CD4-positive, alpha-beta memory T cell (primary cell): Measurements from ENCODE around the gene FREM1. TPM values are rescaled to one million over a fixed set of nuclear protein-coding genes. Genes with fewer than 3 reads are reported as not detected.

Source experiments
- CTCF ChIA-PET: fragments of 350-600 bp; sonication (Branson Sonifier 250); formaldehyde crosslinking; loops from one replicate; lab custom pipeline; 2021; ENCODE audit warnings: inconsistent platforms; ENCODE audit not compliant: partially characterized antibody; lab: Charles Lee
- POLR2A ChIA-PET: fragments of 350-600 bp; sonication (Branson Sonifier 250); formaldehyde crosslinking; loops from one replicate; lab custom pipeline; 2021; ENCODE audit not compliant: partially characterized antibody; lab: Charles Lee
- DNase-seq, 5 donors: peaks; one replicate each; pipeline versions ENCODE4 v3.0.0 to v3.0.0-alpha.2; 2020 to 2022; ENCODE audit warnings: mixed read lengths in 1 of 5
- H3K27ac ChIP-seq: one replicate; pipeline ENCODE4 v1.7.0; 2013; ENCODE audit warnings: low read depth, low read length
- H3K27me3 ChIP-seq: 2 replicates; pipeline ENCODE4 v1.7.0; 2013; ENCODE audit warnings: mild to moderate bottlenecking, low read length, moderate library complexity; ENCODE audit not compliant: insufficient read depth
- H3K36me3 ChIP-seq: 2 replicates; pipeline ENCODE4 v1.7.0; 2013; ENCODE audit warnings: mild to moderate bottlenecking, low read length, moderate library complexity; ENCODE audit not compliant: insufficient read depth
- H3K4me1 ChIP-seq: 2 replicates; pipeline ENCODE4 v1.7.0; 2013; ENCODE audit warnings: mild to moderate bottlenecking, low read length, moderate library complexity; ENCODE audit not compliant: insufficient read depth
- H3K4me3 ChIP-seq, 2 donors: one replicate each; pipeline ENCODE4 v1.7.0; 2013; ENCODE audit warnings: low read length in 2 of 2, mild to moderate bottlenecking in 1 of 2
- H3K9me3 ChIP-seq, 2 donors: one replicate each; pipeline ENCODE4 v1.7.0; 2013; ENCODE audit warnings: low read length in 2 of 2, control low read depth in 1 of 2; ENCODE audit not compliant: control insufficient read depth in 1 of 2
- H3K27ac Mint-ChIP-seq, 7 donors: one replicate each; pipeline ENCODE4 v1.8.0; 2020 to 2021; ENCODE audit warnings: mixed read lengths in 7 of 7, mild to moderate bottlenecking in 6 of 7, inconsistent platforms in 3 of 7, moderate library complexity in 3 of 7
- H3K27me3 Mint-ChIP-seq, 2 donors: one replicate each; pipeline ENCODE4 v1.8.0; 2020 to 2021; ENCODE audit warnings: mixed read lengths in 2 of 2
- H3K36me3 Mint-ChIP-seq, 2 donors: one replicate each; pipeline ENCODE4 v1.8.0; 2020 to 2021; ENCODE audit warnings: mixed read lengths in 2 of 2, inconsistent platforms in 1 of 2, mild to moderate bottlenecking in 1 of 2
- H3K4me1 Mint-ChIP-seq, 4 donors: one replicate each; pipeline ENCODE4 v1.8.0; 2020 to 2021; ENCODE audit warnings: mixed read lengths in 4 of 4, mild to moderate bottlenecking in 1 of 4
- H3K4me3 Mint-ChIP-seq, 8 donors: one replicate each; pipeline ENCODE4 v1.8.0; 2020 to 2021; ENCODE audit warnings: mixed read lengths in 8 of 8, mild to moderate bottlenecking in 7 of 8, moderate library complexity in 6 of 8, inconsistent platforms in 3 of 8
- H3K9me3 Mint-ChIP-seq, 8 donors: one replicate each; pipeline ENCODE4 v1.8.0; 2020 to 2021; ENCODE audit warnings: mixed read lengths in 8 of 8, mild to moderate bottlenecking in 5 of 8, inconsistent platforms in 3 of 8, moderate library complexity in 1 of 8
- intact Hi-C: fragments of 100-400 bp; cut with micrococcal nuclease; formaldehyde crosslinking; loops from one replicate; pipeline ENCODE4 v1.15.1; 2023
- polyA plus RNA-seq, 2 donors: library from polyadenylated mRNA; unstranded; fragments of 300-500 nt; fragmentation: Illumina TruSeq; gene quantifications; one replicate each; pipeline ENCODE4 v1.2.3, GENCODE V29; 2021
- total RNA-seq, 2 experiments: library from RNA; stranded (reverse); gene quantifications; one replicate each; pipeline ENCODE4 v1.2.3, GENCODE V29; 2021

Gene FREM1
- total and polyA plus RNA-seq, 4 experiments from 2014 or later = 0.14 TPM; not detected in 3

DNA sequence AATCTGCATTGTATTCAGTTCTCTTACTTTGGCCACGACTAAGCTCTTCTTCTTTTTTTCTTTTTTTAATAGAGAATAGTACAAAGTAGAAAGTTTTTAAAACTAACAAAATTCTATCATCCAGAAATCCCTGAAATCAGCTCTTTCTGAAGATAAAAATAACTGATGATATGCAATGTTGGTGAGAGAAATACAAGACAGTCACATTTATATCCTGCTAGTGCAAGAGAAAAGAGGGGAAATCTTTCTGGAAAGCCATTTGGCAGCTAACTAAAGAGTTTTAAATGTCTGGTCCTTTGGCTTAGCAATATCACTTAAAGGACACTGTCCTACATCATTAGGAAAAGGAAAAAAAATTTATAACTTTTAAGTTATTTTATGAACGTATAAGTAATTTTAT lies 27.0 kb upstream of the FREM1 start:
- Mint-ChIP-seq H3K4me1 (no peaks in the 10 kb centered on the region), H3K36me3 (no peaks in the 10 kb centered on the region), H3K9me3 (no peaks in the 10 kb centered on the region), H3K4me3 (no peak overlapping the region), H3K27ac (no peak overlapping the region), H3K27me3 (no peaks in the 10 kb centered on the region)
- Histone ChIP-seq H3K27me3 (no peaks in the 10 kb centered on the region), H3K36me3 (no peaks in the 10 kb centered on the region), H3K27ac (no peak overlapping the region), H3K9me3 (no peaks in the 10 kb centered on the region), H3K4me3 (no peak overlapping the region), H3K4me1 (no peaks in the 10 kb centered on the region)
- intact Hi-C loops = no loop called here
- DNase-seq = no peak
- ChIA-PET CTCF (interaction anchor here (1.1 kb wide), 1 partner anchor 12 kb away, joined by 3 read pairs; no protein-coding TSS in a partner anchor), POLR2A (no interaction called here)

GRCh38 chr9:14936491-14936890 lies 26.3 kb upstream of the FREM1 start:
- CTCF ChIA-PET = interaction anchor here (0.8 to 1.1 kb wide), 2 partner anchors 13 to 509 kb away, joined by 3 read pairs; no protein-coding TSS in a partner anchor
- Mint-ChIP-seq H3K4me3 (no peak overlapping the region), H3K27ac (no peak overlapping the region), H3K4me1 (no peaks in the 10 kb centered on the region), H3K27me3 (no peaks in the 10 kb centered on the region), H3K36me3 (no peaks in the 10 kb centered on the region), H3K9me3 (no peaks in the 10 kb centered on the region)
- Histone ChIP-seq H3K27ac (no peak overlapping the region), H3K4me3 (no peak overlapping the region), H3K27me3 (no peaks in the 10 kb centered on the region), H3K4me1 (no peaks in the 10 kb centered on the region), H3K36me3 (no peaks in the 10 kb centered on the region), H3K9me3 (no peaks in the 10 kb centered on the region)
- no peak for DNase-seq
- POLR2A ChIA-PET = no interaction called here
- intact Hi-C loops = no loop called here

DNA sequence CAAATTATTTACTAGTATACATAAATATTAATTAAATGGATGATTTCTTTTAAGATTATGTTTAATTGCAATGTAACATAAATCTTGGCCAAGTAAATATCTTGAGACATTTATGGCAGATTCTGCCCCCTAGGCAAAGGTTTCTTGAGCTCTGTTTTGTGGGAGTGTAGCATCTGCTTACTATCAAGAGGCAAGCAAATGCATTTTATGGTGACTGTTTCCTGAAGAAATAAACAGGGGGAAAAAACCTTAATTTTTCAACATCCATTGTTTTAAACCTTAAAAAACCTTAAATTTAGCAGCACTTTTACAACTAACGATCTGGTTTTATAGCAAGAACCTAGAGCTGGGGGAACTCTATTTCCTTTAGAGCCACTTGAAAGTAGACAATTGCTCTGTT lies 25.7 kb upstream of the FREM1 start:
- no peaks in the 10 kb centered on the region for H3K36me3 Mint-ChIP-seq
- no peaks in the 10 kb centered on the region for H3K27me3 Mint-ChIP-seq
- H3K4me1 ChIP-seq = no peaks in the 10 kb centered on the region
- no peak for DNase-seq
- POLR2A ChIA-PET = no interaction called here
- H3K9me3 ChIP-seq = no peaks in the 10 kb centered on the region
- H3K27me3 ChIP-seq = no peaks in the 10 kb centered on the region
- H3K27ac ChIP-seq = no peak overlapping the region
- CTCF ChIA-PET = interaction anchor here (0.8 kb wide), 1 partner anchor 509 kb away, joined by 3 read pairs; no protein-coding TSS in a partner anchor
- H3K4me3 Mint-ChIP-seq = no peak overlapping the region
- H3K4me1 Mint-ChIP-seq = no peaks in the 10 kb centered on the region
- no peaks in the 10 kb centered on the region for H3K9me3 Mint-ChIP-seq
- H3K27ac Mint-ChIP-seq = no peak overlapping the region
- intact Hi-C loops = no loop called here
- no peaks in the 10 kb centered on the region for H3K36me3 ChIP-seq
- no peak overlapping the region for H3K4me3 ChIP-seq

- Histone ChIP-seq H3K27me3 (no peaks in the 10 kb centered on the region), H3K36me3 (no peaks in the 10 kb centered on the region), H3K9me3 (no peaks in the 10 kb centered on the region), H3K4me1 (no peaks in the 10 kb centered on the region), H3K27ac (no peak overlapping the region), H3K4me3 (no peak overlapping the region)
- Mint-ChIP-seq H3K27me3 (no peaks in the 10 kb centered on the region), H3K4me3 (no peak overlapping the region), H3K4me1 (no peaks in the 10 kb centered on the region), H3K27ac (no peak overlapping the region), H3K9me3 (no peaks in the 10 kb centered on the region), H3K36me3 (no peaks in the 10 kb centered on the region)
- ChIA-PET POLR2A (no interaction called here), CTCF (no interaction called here)
- intact Hi-C loops = no loop called here
- no peak for DNase-seq
Observed at GRCh38 chr9:14935106-14935751, 25.0 kb upstream of the FREM1 start.

GRCh38 chr9:14932641-14933040 lies 22.4 kb upstream of the FREM1 start:
- no peak overlapping the region for H3K4me3 ChIP-seq
- no peaks in the 10 kb centered on the region for H3K4me1 Mint-ChIP-seq
- no peaks in the 10 kb centered on the region for H3K4me1 ChIP-seq
- no peaks in the 10 kb centered on the region for H3K27me3 Mint-ChIP-seq
- POLR2A ChIA-PET = no interaction called here
- H3K4me3 Mint-ChIP-seq = no peak overlapping the region
- no peaks in the 10 kb centered on the region for H3K9me3 Mint-ChIP-seq
- no peak overlapping the region for H3K27ac Mint-ChIP-seq
- no peaks in the 10 kb centered on the region for H3K27me3 ChIP-seq
- CTCF ChIA-PET = no interaction called here
- no peaks in the 10 kb centered on the region for H3K9me3 ChIP-seq
- intact Hi-C loops = no loop called here
- H3K36me3 ChIP-seq = no peaks in the 10 kb centered on the region
- no peaks in the 10 kb centered on the region for H3K36me3 Mint-ChIP-seq
- H3K27ac ChIP-seq = no peak overlapping the region
- no peak for DNase-seq

GRCh38 chr9:14932231-14932630 lies 22.0 kb upstream of the FREM1 start:
- H3K27ac ChIP-seq = no peak overlapping the region
- POLR2A ChIA-PET = no interaction called here
- Mint-ChIP-seq H3K4me1 (no peaks in the 10 kb centered on the region), H3K9me3 (no peaks in the 10 kb centered on the region), H3K36me3 (no peaks in the 10 kb centered on the region), H3K27me3 (no peaks in the 10 kb centered on the region), H3K27ac (no peak overlapping the region), H3K4me3 (no peak overlapping the region)
- H3K4me1 ChIP-seq = no peaks in the 10 kb centered on the region
- no peaks in the 10 kb centered on the region for H3K9me3 ChIP-seq
- no peak overlapping the region for H3K4me3 ChIP-seq
- no peaks in the 10 kb centered on the region for H3K27me3 ChIP-seq
- intact Hi-C loops = no loop called here
- CTCF ChIA-PET = no interaction called here
- no peak for DNase-seq
- no peaks in the 10 kb centered on the region for H3K36me3 ChIP-seq

- no peak overlapping the region for H3K4me3 Mint-ChIP-seq
- ChIA-PET POLR2A (no interaction called here), CTCF (no interaction called here)
- no peak overlapping the region for H3K27ac Mint-ChIP-seq
- no peaks in the 10 kb centered on the region for H3K36me3 Mint-ChIP-seq
- intact Hi-C loops = no loop called here
- H3K4me3 ChIP-seq = no peak overlapping the region
- H3K9me3 Mint-ChIP-seq = no peaks in the 10 kb centered on the region
- DNase-seq = no peak
- no peaks in the 10 kb centered on the region for H3K27me3 ChIP-seq
- peaks cover 0 to 3% of the 10 kb centered on the region in 2 donors for H3K27me3 Mint-ChIP-seq
- no peaks in the 10 kb centered on the region for H3K9me3 ChIP-seq
- H3K4me1 Mint-ChIP-seq = peaks cover 0 to 1% (median 0%) of the 10 kb centered on the region in 4 donors
- H3K36me3 ChIP-seq = no peaks in the 10 kb centered on the region
- H3K4me1 ChIP-seq = no peaks in the 10 kb centered on the region
- H3K27ac ChIP-seq = no peak overlapping the region
Observed at GRCh38 chr9:14926941-14927624, 16.9 kb upstream of the FREM1 start.
